CD8-positive, alpha-beta memory T cell (primary cell): ENCODE results near the gene TMED3. TPM values are rescaled to one million over a fixed set of nuclear protein-coding genes. Genes with fewer than 3 reads are reported as not detected.
A peak's percentile ranks its signal among the peaks of the same experiment; 100 is the strongest.
"Not testable (repeated sequence)": the region's sequence is repeated elsewhere in the genome, so short reads cannot be mapped to it uniquely, and the experiment has no call there.

ENCODE experiments used
- CTCF ChIA-PET: fragments of 350-600 bp; sonication (Branson Sonifier 250); formaldehyde crosslinking; loops from one replicate; lab custom pipeline; 2021; ENCODE audit warnings: antibody characterized with exemption; lab: Charles Lee
- POLR2A ChIA-PET: fragments of 350-600 bp; sonication (Branson Sonifier 250); formaldehyde crosslinking; loops from one replicate; lab custom pipeline; 2021; ENCODE audit warnings: antibody characterized with exemption; lab: Charles Lee
- DNase-seq, 5 donors: peaks; one replicate each; pipeline versions ENCODE4 v3.0.0 to v3.0.0-alpha.2; 2020 to 2022; ENCODE audit warnings: mixed read lengths in 1 of 5
- H3K27ac ChIP-seq: one replicate; pipeline ENCODE4 v1.7.0; 2013; ENCODE audit warnings: low read depth, mild to moderate bottlenecking, low read length, moderate library complexity
- H3K27me3 ChIP-seq: 2 replicates; pipeline ENCODE4 v1.7.0; 2013; ENCODE audit warnings: low read length, mild to moderate bottlenecking; ENCODE audit not compliant: insufficient read depth, poor library complexity, severe bottlenecking
- H3K36me3 ChIP-seq: 2 replicates; pipeline ENCODE4 v1.7.0; 2013; ENCODE audit warnings: mild to moderate bottlenecking, low read length, moderate library complexity; ENCODE audit not compliant: insufficient read depth
- H3K4me1 ChIP-seq: 2 replicates; pipeline ENCODE4 v1.7.0; 2013; ENCODE audit warnings: mild to moderate bottlenecking, low read length, moderate library complexity; ENCODE audit not compliant: insufficient read depth
- H3K4me3 ChIP-seq: 2 replicates; pipeline ENCODE4 v1.7.0; 2013; ENCODE audit warnings: mild to moderate bottlenecking, low read length
- H3K9me3 ChIP-seq: 2 replicates; pipeline ENCODE4 v1.7.0; 2013; ENCODE audit warnings: mild to moderate bottlenecking, low read length
- H3K27ac Mint-ChIP-seq, 8 donors: one replicate each; pipeline ENCODE4 v1.8.0; 2020 to 2021; ENCODE audit warnings: mixed read lengths in 8 of 8, mild to moderate bottlenecking in 6 of 8, inconsistent platforms in 3 of 8, moderate library complexity in 3 of 8
- H3K27me3 Mint-ChIP-seq, 2 donors: one replicate each; pipeline ENCODE4 v1.8.0; 2020 to 2021; ENCODE audit warnings: mixed read lengths in 2 of 2, mild to moderate bottlenecking in 1 of 2, moderate library complexity in 1 of 2
- H3K36me3 Mint-ChIP-seq, 3 donors: one replicate each; pipeline ENCODE4 v1.8.0; 2020 to 2021; ENCODE audit warnings: mixed read lengths in 3 of 3, inconsistent platforms in 1 of 3, mild to moderate bottlenecking in 1 of 3
- H3K4me1 Mint-ChIP-seq, 3 donors: one replicate each; pipeline ENCODE4 v1.8.0; 2020 to 2021; ENCODE audit warnings: mixed read lengths in 3 of 3, inconsistent platforms in 1 of 3, mild to moderate bottlenecking in 1 of 3
- H3K4me3 Mint-ChIP-seq, 7 donors: one replicate each; pipeline ENCODE4 v1.8.0; 2020 to 2021; ENCODE audit warnings: mixed read lengths in 7 of 7, mild to moderate bottlenecking in 6 of 7, moderate library complexity in 4 of 7, inconsistent platforms in 2 of 7
- H3K9me3 Mint-ChIP-seq, 5 donors: one replicate each; pipeline ENCODE4 v1.8.0; 2020 to 2022; ENCODE audit warnings: mixed read lengths in 5 of 5, mild to moderate bottlenecking in 3 of 5, moderate library complexity in 2 of 5, inconsistent platforms in 1 of 5
- polyA plus RNA-seq: library from polyadenylated mRNA; unstranded; fragments of 300-500 nt; fragmentation: Illumina TruSeq; gene quantifications from one replicate; pipeline ENCODE4 v1.2.3, GENCODE V29; 2021
- total RNA-seq, 2 experiments: library from RNA; stranded (reverse); gene quantifications; one replicate each; pipeline ENCODE4 v1.2.3, GENCODE V29; 2021

The TMED3 gene
- total and polyA plus RNA-seq, 3 experiments from 2014 or later: 46.9 to 53.5 (median 53.2) TPM

- Mint-ChIP-seq H3K36me3 (peaks cover 19 to 44% (median 26%) of the 10 kb centered on the region in 3 donors), H3K27ac (peak overlapping the region in 6 of 8 donors; percentile 3 to 82 (median 59)), H3K9me3 (no peaks in the 10 kb centered on the region), H3K4me1 (peaks cover 42 to 60% (median 55%) of the 10 kb centered on the region in 3 donors), H3K27me3 (peaks cover 1 to 12% of the 10 kb centered on the region in 2 donors), H3K4me3 (peak overlapping the region; percentile 81 to 92 (median 90))
- Histone ChIP-seq H3K36me3 (peaks cover 28% of the 10 kb centered on the region), H3K27ac (peak overlapping the region; percentile 73), H3K27me3 (no peaks in the 10 kb centered on the region), H3K4me3 (peak overlapping the region; percentile 90), H3K9me3 (no peaks in the 10 kb centered on the region), H3K4me1 (peaks cover 20% of the 10 kb centered on the region)
- ChIA-PET CTCF (interaction anchor here (1.4 to 2.1 kb wide), 2 partner anchors 9 to 28 kb away, joined by 4 read pairs; no protein-coding TSS in a partner anchor), POLR2A (interaction anchor here (0.6 kb wide), 1 partner anchor 29 kb away, joined by 4 read pairs; no protein-coding TSS in a partner anchor)
- DNase-seq: no peak
These were observed 1.1 kb downstream of the TMED3 start for GRCh38 chr15:79311901-79312553.

GRCh38 chr15:79314186-79314585 is 3.3 kb downstream of the TMED3 start:
- Histone ChIP-seq H3K4me3 (no peak overlapping the region), H3K9me3 (no peaks in the 10 kb centered on the region), H3K36me3 (peaks cover 47% of the 10 kb centered on the region), H3K4me1 (peaks cover 20% of the 10 kb centered on the region), H3K27ac (no peak overlapping the region), H3K27me3 (no peaks in the 10 kb centered on the region)
- ChIA-PET POLR2A (no interaction called here), CTCF (no interaction called here)
- peaks cover 32 to 65% (median 43%) of the 10 kb centered on the region in 3 donors for H3K36me3 Mint-ChIP-seq
- no peaks in the 10 kb centered on the region for H3K9me3 Mint-ChIP-seq
- no peak for DNase-seq
- no peak overlapping the region for H3K27ac Mint-ChIP-seq
- H3K4me3 Mint-ChIP-seq: peak overlapping the region in 3 of 7 donors; percentile 36 to 75 (median 73)
- peaks cover 64 to 82% (median 77%) of the 10 kb centered on the region in 3 donors for H3K4me1 Mint-ChIP-seq
- peaks cover 0 to 2% of the 10 kb centered on the region in 2 donors for H3K27me3 Mint-ChIP-seq

GRCh38 chr15:79314811-79315210 is 3.9 kb downstream of the TMED3 start:
- H3K27me3 Mint-ChIP-seq: no peaks in the 10 kb centered on the region
- no peak overlapping the region for H3K27ac Mint-ChIP-seq
- CTCF ChIA-PET: no interaction called here
- DNase-seq: no peak
- peaks cover 68 to 87% (median 82%) of the 10 kb centered on the region in 3 donors for H3K4me1 Mint-ChIP-seq
- Histone ChIP-seq H3K4me3 (no peak overlapping the region), H3K9me3 (no peaks in the 10 kb centered on the region), H3K4me1 (peaks cover 20% of the 10 kb centered on the region), H3K36me3 (peaks cover 51% of the 10 kb centered on the region), H3K27me3 (no peaks in the 10 kb centered on the region), H3K27ac (no peak overlapping the region)
- H3K4me3 Mint-ChIP-seq: peak overlapping the region in 2 of 7 donors; percentile 3 to 23
- POLR2A ChIA-PET: no interaction called here
- no peaks in the 10 kb centered on the region for H3K9me3 Mint-ChIP-seq
- H3K36me3 Mint-ChIP-seq: peaks cover 36 to 72% (median 46%) of the 10 kb centered on the region in 3 donors

GRCh38 chr15:79315623-79316328 is 4.9 kb downstream of the TMED3 start:
- peaks cover 36 to 79% (median 46%) of the 10 kb centered on the region in 3 donors for H3K36me3 Mint-ChIP-seq

GRCh38 chr15:79316864-79317263 is 6.0 kb downstream of the TMED3 start:
- no peak for DNase-seq
- POLR2A ChIA-PET: no interaction called here
- Mint-ChIP-seq H3K27ac (peak overlapping the region in 1 of 8 donors; percentile 36), H3K27me3 (no peaks in the 10 kb centered on the region), H3K36me3 (peaks cover 36 to 88% (median 51%) of the 10 kb centered on the region in 3 donors), H3K4me3 (peak overlapping the region in 1 of 7 donors; percentile 24), H3K4me1 (peaks cover 67 to 84% (median 80%) of the 10 kb centered on the region in 3 donors), H3K9me3 (no peaks in the 10 kb centered on the region)
- no peaks in the 10 kb centered on the region for H3K27me3 ChIP-seq
- H3K27ac ChIP-seq: no peak overlapping the region
- peaks cover 12% of the 10 kb centered on the region for H3K4me1 ChIP-seq
- CTCF ChIA-PET: no interaction called here
- H3K4me3 ChIP-seq: no peak overlapping the region
- H3K36me3 ChIP-seq: peaks cover 66% of the 10 kb centered on the region
- H3K9me3 ChIP-seq: no peaks in the 10 kb centered on the region

More at GRCh38 chr15:79315623-79316328, 4.9 kb downstream of the TMED3 start:
- H3K36me3 ChIP-seq: peaks cover 55% of the 10 kb centered on the region
- ChIA-PET POLR2A (no interaction called here), CTCF (no interaction called here)
- peaks cover 66 to 83% (median 81%) of the 10 kb centered on the region in 3 donors for H3K4me1 Mint-ChIP-seq
- no peak overlapping the region for H3K4me3 ChIP-seq
- DNase-seq: no peak
- no peak overlapping the region for H3K27ac ChIP-seq
- peak overlapping the region in 2 of 7 donors; percentile 16 to 36 for H3K4me3 Mint-ChIP-seq
- peaks cover 16% of the 10 kb centered on the region for H3K4me1 ChIP-seq
- H3K9me3 ChIP-seq: no peaks in the 10 kb centered on the region
- H3K9me3 Mint-ChIP-seq: no peaks in the 10 kb centered on the region
- H3K27me3 Mint-ChIP-seq: no peaks in the 10 kb centered on the region
- no peaks in the 10 kb centered on the region for H3K27me3 ChIP-seq
- peak overlapping the region in 2 of 8 donors; percentile 32 to 74 for H3K27ac Mint-ChIP-seq

GRCh38 chr15:79319973-79320372 is 9.1 kb downstream of the TMED3 start:
- H3K27me3 ChIP-seq, H3K9me3 Mint-ChIP-seq, CTCF ChIA-PET, H3K9me3 ChIP-seq, H3K27me3 Mint-ChIP-seq, H3K27ac Mint-ChIP-seq, DNase-seq, H3K4me1 ChIP-seq, H3K4me3 Mint-ChIP-seq, POLR2A ChIA-PET, H3K4me3 ChIP-seq, H3K27ac ChIP-seq: not testable (repeated sequence)
- peaks cover 50 to 55% (median 54%) of the 10 kb centered on the region in 3 donors for H3K4me1 Mint-ChIP-seq
- H3K36me3 ChIP-seq: peaks cover 58% of the 10 kb centered on the region
- peaks cover 30 to 94% (median 55%) of the 10 kb centered on the region in 3 donors for H3K36me3 Mint-ChIP-seq

GRCh38 chr15:79321876-79322275 is 11.0 kb downstream of the TMED3 start:
- CTCF ChIA-PET: interaction anchor here (1.2 kb wide), 1 partner anchor 11 kb away, joined by 4 read pairs; the partner anchor contains the start of gene TMED3
- POLR2A ChIA-PET: no interaction called here
- no peak overlapping the region for H3K4me3 Mint-ChIP-seq

GRCh38 chr15:79322306-79322705 is 11.4 kb downstream of the TMED3 start:
- Histone ChIP-seq H3K4me1 (no peaks in the 10 kb centered on the region), H3K27me3 (no peaks in the 10 kb centered on the region), H3K9me3 (no peaks in the 10 kb centered on the region), H3K27ac (no peak overlapping the region), H3K36me3 (peaks cover 40% of the 10 kb centered on the region), H3K4me3 (no peak overlapping the region)
- H3K4me3 Mint-ChIP-seq: no peak overlapping the region
- CTCF ChIA-PET: no interaction called here
- peaks cover 24 to 95% (median 48%) of the 10 kb centered on the region in 3 donors for H3K36me3 Mint-ChIP-seq
- H3K27ac Mint-ChIP-seq: no peak overlapping the region
- no peaks in the 10 kb centered on the region for H3K27me3 Mint-ChIP-seq
- POLR2A ChIA-PET: no interaction called here
- no peaks in the 10 kb centered on the region for H3K9me3 Mint-ChIP-seq
- DNase-seq: no peak
- peaks cover 32 to 37% (median 33%) of the 10 kb centered on the region in 3 donors for H3K4me1 Mint-ChIP-seq

More at GRCh38 chr15:79321876-79322275, 11.0 kb downstream of the TMED3 start:
- Histone ChIP-seq H3K36me3 (peaks cover 44% of the 10 kb centered on the region), H3K9me3 (no peaks in the 10 kb centered on the region), H3K27ac (no peak overlapping the region), H3K27me3 (no peaks in the 10 kb centered on the region), H3K4me3 (no peak overlapping the region), H3K4me1 (no peaks in the 10 kb centered on the region)
- H3K9me3 Mint-ChIP-seq: no peaks in the 10 kb centered on the region
- DNase-seq: no peak
- H3K4me1 Mint-ChIP-seq: peaks cover 37 to 41% (median 37%) of the 10 kb centered on the region in 3 donors
- no peak overlapping the region for H3K27ac Mint-ChIP-seq
- H3K27me3 Mint-ChIP-seq: no peaks in the 10 kb centered on the region
- peaks cover 27 to 95% (median 49%) of the 10 kb centered on the region in 3 donors for H3K36me3 Mint-ChIP-seq
